Kidney epithelial cell (primary cell): Measurements from ENCODE around the gene PEPD. TPM values are rescaled to one million over a fixed set of nuclear protein-coding genes. Genes with fewer than 3 reads are reported as not detected.

ENCODE experiments used
- DNase-seq: peaks from one replicate; pipeline ENCODE4 v3.0.0-alpha.2; 2010; ENCODE audit warnings: low read depth
- H3K27me3 ChIP-seq: 2 replicates; pipeline ENCODE4 v1.6.0; 2011; ENCODE audit warnings: low read length; ENCODE audit not compliant: control insufficient read depth, insufficient read depth
- H3K36me3 ChIP-seq: 2 replicates; pipeline ENCODE4 v1.5.1; 2011; ENCODE audit warnings: low read length; ENCODE audit not compliant: control insufficient read depth, insufficient read depth
- H3K4me3 ChIP-seq: 2 replicates; pipeline ENCODE4 v1.5.1; 2011; ENCODE audit warnings: low read depth, mild to moderate bottlenecking, control low read depth, low read length
- total RNA-seq: library from RNA; depleted of rRNA; stranded (reverse); fragments of >200 nt; gene quantifications from 2 replicates; pipeline ENCODE4 v1.2.3, GENCODE V29; 2015
- TF ChIP-seq, protein P1 (sequence below): IDR thresholded peaks from 2 replicates; pipeline ENCODE4 v1.5.1; 2011; ENCODE audit warnings: mild to moderate bottlenecking, moderate library complexity, low read length, control low read depth, inconsistent platforms; ENCODE audit not compliant: insufficient read depth, poor library complexity, severe bottlenecking

The PEPD gene
- total RNA-seq, 1 donor from 2014 or later: 88.6 TPM

DNA sequence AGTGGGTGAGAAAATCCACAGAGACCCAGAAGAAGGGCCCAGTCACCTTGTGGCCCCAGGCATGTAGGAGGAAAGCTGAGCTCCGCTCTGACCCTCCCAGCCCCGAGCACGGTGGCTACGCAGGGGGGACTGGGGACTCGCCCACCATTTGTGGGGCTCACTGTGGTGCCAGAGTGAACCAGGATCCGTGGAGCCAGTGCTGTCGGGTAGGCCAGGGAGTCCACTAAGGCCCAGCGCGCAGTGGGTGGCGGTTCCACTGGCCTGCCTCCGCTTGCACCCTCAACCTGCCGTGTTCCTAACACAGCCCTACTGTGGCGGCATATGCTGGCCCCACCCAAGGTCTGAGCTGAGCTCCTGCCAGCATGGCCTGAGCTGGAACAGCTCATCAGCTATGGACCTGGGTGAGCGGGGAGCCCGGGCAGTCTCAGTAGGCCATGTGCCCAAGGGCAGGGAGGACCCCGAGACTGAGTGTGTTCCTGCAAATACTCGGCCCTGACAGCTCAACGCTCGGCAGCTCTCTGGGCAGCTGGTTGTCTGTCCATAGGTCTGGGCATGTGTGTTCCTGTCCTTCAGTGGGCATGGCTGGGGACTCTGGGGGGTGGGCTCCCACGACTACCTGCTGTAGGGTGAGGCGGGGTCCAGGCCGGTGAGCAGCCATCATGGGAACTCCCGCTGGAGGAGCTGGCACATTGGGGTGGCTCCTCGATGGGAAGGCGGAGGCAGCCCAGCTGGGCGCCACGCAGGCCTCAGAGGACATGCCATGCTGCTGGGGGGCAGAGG lies 111.5 kb downstream of the PEPD start:
- H3K36me3 ChIP-seq: no peaks in the 10 kb centered on the region
- TF ChIP-seq, protein P1, sequence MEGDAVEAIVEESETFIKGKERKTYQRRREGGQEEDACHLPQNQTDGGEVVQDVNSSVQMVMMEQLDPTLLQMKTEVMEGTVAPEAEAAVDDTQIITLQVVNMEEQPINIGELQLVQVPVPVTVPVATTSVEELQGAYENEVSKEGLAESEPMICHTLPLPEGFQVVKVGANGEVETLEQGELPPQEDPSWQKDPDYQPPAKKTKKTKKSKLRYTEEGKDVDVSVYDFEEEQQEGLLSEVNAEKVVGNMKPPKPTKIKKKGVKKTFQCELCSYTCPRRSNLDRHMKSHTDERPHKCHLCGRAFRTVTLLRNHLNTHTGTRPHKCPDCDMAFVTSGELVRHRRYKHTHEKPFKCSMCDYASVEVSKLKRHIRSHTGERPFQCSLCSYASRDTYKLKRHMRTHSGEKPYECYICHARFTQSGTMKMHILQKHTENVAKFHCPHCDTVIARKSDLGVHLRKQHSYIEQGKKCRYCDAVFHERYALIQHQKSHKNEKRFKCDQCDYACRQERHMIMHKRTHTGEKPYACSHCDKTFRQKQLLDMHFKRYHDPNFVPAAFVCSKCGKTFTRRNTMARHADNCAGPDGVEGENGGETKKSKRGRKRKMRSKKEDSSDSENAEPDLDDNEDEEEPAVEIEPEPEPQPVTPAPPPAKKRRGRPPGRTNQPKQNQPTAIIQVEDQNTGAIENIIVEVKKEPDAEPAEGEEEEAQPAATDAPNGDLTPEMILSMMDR: no peak
- DNase-seq: no peak
- no peak overlapping the region for H3K4me3 ChIP-seq
- H3K27me3 ChIP-seq: no peaks in the 10 kb centered on the region

DNA sequence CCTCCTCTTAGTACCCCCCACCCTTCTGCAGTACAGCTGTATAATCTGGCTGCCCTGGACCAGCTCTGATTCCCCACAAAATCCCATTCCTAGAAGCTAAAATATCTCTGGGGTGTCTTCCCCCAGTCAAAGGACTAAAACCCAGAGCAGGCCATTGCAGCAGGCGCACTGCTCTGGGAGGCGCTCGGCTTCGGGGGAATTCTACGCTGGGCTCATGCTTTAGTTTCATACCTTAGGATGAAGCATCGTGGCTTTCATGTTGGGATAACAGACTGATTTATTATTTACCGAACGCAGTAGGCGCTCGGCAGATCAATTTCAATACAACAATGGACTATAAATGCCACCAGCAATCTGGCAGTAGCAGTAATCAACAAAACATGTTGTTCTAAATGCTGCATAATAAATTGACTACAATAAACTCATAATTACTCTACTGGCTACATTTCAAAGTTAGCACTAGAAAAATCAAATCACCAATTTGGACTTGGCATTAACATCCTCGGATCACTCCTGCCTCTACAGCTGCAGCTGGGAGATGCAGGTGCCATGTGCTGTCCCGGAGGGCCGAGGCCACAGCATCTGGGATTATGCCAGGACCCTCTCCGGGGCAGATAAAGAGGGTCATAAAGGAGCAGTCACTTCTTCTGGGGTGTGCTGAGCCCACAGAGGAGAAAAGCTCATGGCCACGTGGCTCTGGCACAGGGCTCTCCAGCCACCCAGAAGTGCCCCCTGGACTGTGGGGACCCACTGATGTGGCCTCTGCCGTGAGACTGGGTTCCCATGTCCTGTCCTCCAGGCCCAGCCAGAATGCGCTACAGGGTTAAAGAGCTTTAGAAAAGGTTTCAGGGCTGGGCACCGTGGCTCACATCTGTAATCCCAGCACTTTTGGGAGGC lies 112.8 kb downstream of the PEPD start:
- no peaks in the 10 kb centered on the region for H3K36me3 ChIP-seq
- TF ChIP-seq, protein P1: no peak

DNA sequence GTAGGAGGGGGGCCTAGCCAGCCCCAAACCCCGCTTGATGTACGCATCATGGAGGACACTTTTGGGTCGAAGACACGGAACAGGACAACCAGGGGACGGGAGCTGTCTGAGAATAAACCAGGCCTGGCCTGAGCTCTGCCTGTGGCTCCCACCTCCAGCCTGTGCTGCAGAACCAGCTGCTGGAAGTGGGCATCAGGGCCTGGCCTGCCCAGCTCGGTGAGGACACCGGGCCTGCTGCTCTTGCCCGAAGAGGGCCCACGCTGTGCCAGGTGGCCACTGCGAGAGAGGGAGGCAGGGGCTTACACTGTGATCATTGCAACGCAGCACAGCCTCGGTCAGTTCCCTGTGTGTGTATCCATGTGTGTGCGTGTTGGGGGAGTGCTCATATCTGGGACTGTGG lies 113.5 kb downstream of the PEPD start:
- TF ChIP-seq, protein P1: no peak
- H3K36me3 ChIP-seq: no peaks in the 10 kb centered on the region
- H3K4me3 ChIP-seq: no peak overlapping the region
- DNase-seq: no peak
- no peaks in the 10 kb centered on the region for H3K27me3 ChIP-seq

More for the DNA sequence above, 112.8 kb downstream of the PEPD start:
- H3K4me3 ChIP-seq: no peak overlapping the region
- H3K27me3 ChIP-seq: no peaks in the 10 kb centered on the region
- no peak for DNase-seq

DNA sequence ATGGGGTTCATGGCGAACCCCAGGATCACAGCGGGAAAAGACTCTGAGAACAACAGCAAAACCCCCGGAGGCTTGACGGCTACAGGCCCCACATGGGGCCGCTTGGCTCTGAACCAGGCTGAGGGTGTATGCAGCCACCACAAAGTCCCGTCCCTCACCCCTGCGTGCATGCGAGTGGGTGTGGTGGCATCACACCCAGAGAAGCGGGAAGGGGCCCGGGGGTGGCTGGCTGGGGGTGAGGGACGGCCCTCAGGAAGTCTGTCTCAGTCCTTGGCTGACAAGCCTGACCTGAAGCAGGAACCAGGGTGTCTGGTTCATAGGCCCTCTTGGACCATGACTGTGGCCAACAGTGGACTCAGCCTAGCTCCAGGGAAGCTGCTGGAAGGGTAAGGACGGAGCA lies 113.9 kb downstream of the PEPD start:
- Histone ChIP-seq H3K4me3 (no peak overlapping the region), H3K27me3 (no peaks in the 10 kb centered on the region), H3K36me3 (no peaks in the 10 kb centered on the region)
- TF ChIP-seq, protein P1: no peak
- DNase-seq: no peak

DNA sequence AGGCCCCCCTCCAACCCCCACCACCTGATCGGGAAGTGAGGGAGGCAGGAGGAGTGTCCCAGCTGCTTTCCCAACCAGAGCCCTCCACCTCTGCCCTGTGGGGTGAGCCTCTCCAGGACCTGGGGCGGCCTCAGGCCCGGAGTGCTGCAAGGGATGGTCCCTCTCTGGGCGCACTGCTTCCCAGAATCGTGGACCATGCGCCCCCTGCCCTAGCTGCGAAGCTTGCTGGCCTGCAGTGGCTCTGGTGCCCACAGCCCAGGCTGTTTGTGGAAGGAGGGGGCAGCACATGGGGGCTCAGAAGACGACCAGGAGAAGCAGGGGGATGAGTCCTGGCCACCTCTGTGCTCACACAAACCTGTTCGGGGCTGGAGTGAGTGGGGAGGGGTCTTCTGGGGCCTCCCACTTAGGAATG lies 114.4 kb downstream of the PEPD start:
- TF ChIP-seq, protein P1: no peak
- no peak for DNase-seq
- no peaks in the 10 kb centered on the region for H3K36me3 ChIP-seq
- no peak overlapping the region for H3K4me3 ChIP-seq
- no peaks in the 10 kb centered on the region for H3K27me3 ChIP-seq
